ENCODE results near the gene MVB12B.

MVB12B gene

GRCh38 chr9:126380447-126380846 is 53.8 kb downstream of the MVB12B start:
- Histone ChIP-seq H3K27ac (ENCODE audit: low read length) (no peak overlapping the region), H3K4me1 (ENCODE audit: low read length) (no peaks in the 10 kb centered on the region; the same call in 1 of the 2 replicates), H3K9ac (ENCODE audit: low read length) (no peak overlapping the region), H3K4me3 (ENCODE audit: low read length) (no peak overlapping the region), H3K9me3 (ENCODE audit: insufficient read depth, low read length) (no peaks in the 10 kb centered on the region), H3K79me2 (ENCODE audit: low read length) (no peaks in the 10 kb centered on the region), H2AFZ (ENCODE audit: low read depth, low read length) (no peak overlapping the region), H3K27me3 (ENCODE audit: low read depth, low read length) (peaks cover 34% of the 10 kb centered on the region), H3K36me3 (replicated peaks; ENCODE audit: low read depth, low read length) (no peaks in the 10 kb centered on the region), H4K20me1 (ENCODE audit: insufficient read depth, low read length) (peaks cover 7% of the 10 kb centered on the region; the same call in 1 of the 2 replicates), H3K4me2 (ENCODE audit: low read length) (no peak overlapping the region)
- TF ChIP-seq, protein P1, sequence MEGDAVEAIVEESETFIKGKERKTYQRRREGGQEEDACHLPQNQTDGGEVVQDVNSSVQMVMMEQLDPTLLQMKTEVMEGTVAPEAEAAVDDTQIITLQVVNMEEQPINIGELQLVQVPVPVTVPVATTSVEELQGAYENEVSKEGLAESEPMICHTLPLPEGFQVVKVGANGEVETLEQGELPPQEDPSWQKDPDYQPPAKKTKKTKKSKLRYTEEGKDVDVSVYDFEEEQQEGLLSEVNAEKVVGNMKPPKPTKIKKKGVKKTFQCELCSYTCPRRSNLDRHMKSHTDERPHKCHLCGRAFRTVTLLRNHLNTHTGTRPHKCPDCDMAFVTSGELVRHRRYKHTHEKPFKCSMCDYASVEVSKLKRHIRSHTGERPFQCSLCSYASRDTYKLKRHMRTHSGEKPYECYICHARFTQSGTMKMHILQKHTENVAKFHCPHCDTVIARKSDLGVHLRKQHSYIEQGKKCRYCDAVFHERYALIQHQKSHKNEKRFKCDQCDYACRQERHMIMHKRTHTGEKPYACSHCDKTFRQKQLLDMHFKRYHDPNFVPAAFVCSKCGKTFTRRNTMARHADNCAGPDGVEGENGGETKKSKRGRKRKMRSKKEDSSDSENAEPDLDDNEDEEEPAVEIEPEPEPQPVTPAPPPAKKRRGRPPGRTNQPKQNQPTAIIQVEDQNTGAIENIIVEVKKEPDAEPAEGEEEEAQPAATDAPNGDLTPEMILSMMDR (IDR thresholded peaks at IDR 0.05; ENCODE audit: low read depth, low read length): no peak; the same call in 1 of the 2 replicates
- TF ChIP-seq EZH2phosphoT487 (IDR thresholded peaks at IDR 0.05; ENCODE audit: low read depth): no peak

DNA sequence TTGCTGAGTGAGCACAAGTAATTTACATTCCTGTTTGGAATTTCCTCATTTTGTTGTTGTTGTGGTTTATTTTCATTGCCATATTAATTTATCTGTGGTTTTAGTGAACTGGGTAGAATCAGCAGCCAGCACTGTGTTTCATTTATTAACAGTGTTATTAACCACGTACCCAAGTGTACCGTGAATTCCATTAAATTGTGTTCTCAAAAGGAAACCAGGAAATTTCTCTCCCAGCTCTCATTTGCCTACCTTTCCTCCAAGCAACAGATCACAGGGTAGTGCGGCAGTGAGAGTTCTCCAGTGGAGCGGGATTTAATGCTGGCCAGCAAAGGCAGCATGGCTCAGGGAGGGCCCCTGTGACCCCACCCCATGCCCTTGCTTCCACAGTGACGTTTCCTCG is 54.6 kb downstream of the MVB12B start:
- no peaks in the 10 kb centered on the region for H3K79me2 ChIP-seq (ENCODE audit: low read length)
- no peak for TF ChIP-seq EZH2phosphoT487 (IDR thresholded peaks at IDR 0.05; ENCODE audit: low read depth)
- TF ChIP-seq, protein P1 (IDR thresholded peaks at IDR 0.05; ENCODE audit: low read depth, low read length): no peak

GRCh38 chr9:126383406-126384046 is 56.9 kb downstream of the MVB12B start:
- Histone ChIP-seq H4K20me1 (ENCODE audit: insufficient read depth, low read length) (no peaks in the 10 kb centered on the region), H3K9ac (ENCODE audit: low read length) (no peak overlapping the region), H3K4me1 (ENCODE audit: low read length) (no peaks in the 10 kb centered on the region; the same call in 1 of the 2 replicates), H3K4me3 (ENCODE audit: low read length) (no peak overlapping the region), H3K36me3 (replicated peaks; ENCODE audit: low read depth, low read length) (no peaks in the 10 kb centered on the region), H3K79me2 (ENCODE audit: low read length) (no peaks in the 10 kb centered on the region), H2AFZ (ENCODE audit: low read depth, low read length) (no peak overlapping the region), H3K4me2 (ENCODE audit: low read length) (no peak overlapping the region), H3K27ac (ENCODE audit: low read length) (no peak overlapping the region), H3K9me3 (ENCODE audit: insufficient read depth, low read length) (no peaks in the 10 kb centered on the region), H3K27me3 (ENCODE audit: low read depth, low read length) (peaks cover 23% of the 10 kb centered on the region)
- TF ChIP-seq EZH2phosphoT487 (IDR thresholded peaks at IDR 0.05; ENCODE audit: low read depth): no peak

More for the DNA sequence above, 54.6 kb downstream of the MVB12B start:
- Histone ChIP-seq H3K4me1 (ENCODE audit: low read length) (no peaks in the 10 kb centered on the region; the same call in 1 of the 2 replicates), H3K36me3 (replicated peaks; ENCODE audit: low read depth, low read length) (no peaks in the 10 kb centered on the region), H4K20me1 (ENCODE audit: insufficient read depth, low read length) (peaks cover 3% of the 10 kb centered on the region; the same call in 1 of the 2 replicates), H3K9me3 (ENCODE audit: insufficient read depth, low read length) (no peaks in the 10 kb centered on the region), H3K27me3 (ENCODE audit: low read depth, low read length) (peaks cover 26% of the 10 kb centered on the region), H3K27ac (ENCODE audit: low read length) (no peak overlapping the region), H3K4me3 (ENCODE audit: low read length) (no peak overlapping the region), H3K4me2 (ENCODE audit: low read length) (no peak overlapping the region), H3K9ac (ENCODE audit: low read length) (no peak overlapping the region), H2AFZ (ENCODE audit: low read depth, low read length) (no peak overlapping the region)

GRCh38 chr9:126384926-126385325 is 58.3 kb downstream of the MVB12B start:
- Histone ChIP-seq H3K4me3 (ENCODE audit: low read length) (no peak overlapping the region), H3K4me1 (ENCODE audit: low read length) (peaks cover 8% of the 10 kb centered on the region), H3K9ac (ENCODE audit: low read length) (no peak overlapping the region), H3K36me3 (replicated peaks; ENCODE audit: low read depth, low read length) (no peaks in the 10 kb centered on the region), H3K9me3 (ENCODE audit: insufficient read depth, low read length) (no peaks in the 10 kb centered on the region), H3K27ac (ENCODE audit: low read length) (no peak overlapping the region), H2AFZ (ENCODE audit: low read depth, low read length) (no peak overlapping the region), H3K4me2 (ENCODE audit: low read length) (no peak overlapping the region), H3K27me3 (ENCODE audit: low read depth, low read length) (peaks cover 28% of the 10 kb centered on the region), H3K79me2 (ENCODE audit: low read length) (no peaks in the 10 kb centered on the region), H4K20me1 (ENCODE audit: insufficient read depth, low read length) (no peaks in the 10 kb centered on the region)
- TF ChIP-seq, protein P1 (IDR thresholded peaks at IDR 0.05; ENCODE audit: low read depth, low read length): no peak
- no peak for TF ChIP-seq EZH2phosphoT487 (IDR thresholded peaks at IDR 0.05; ENCODE audit: low read depth)

All from OCI-LY3 (cell line).